Umbilical cord (tissue), 2 donors: ENCODE results near the gene PTPRD. TPM values are rescaled to one million over a fixed set of nuclear protein-coding genes. Genes with fewer than 3 reads are reported as not detected.
A peak's percentile ranks its signal among the peaks of the same experiment; 100 is the strongest.

ENCODE experiments used
- DNase-seq: peaks from one replicate; pipeline ENCODE4 v3.0.0-alpha.2; 2015; ENCODE audit warnings: low spot score
- total RNA-seq: library from RNA; depleted of rRNA; stranded (reverse); fragments of >200 nt; gene quantifications from one replicate; pipeline ENCODE4 v1.2.3, GENCODE V29; 2014; ENCODE audit warnings: low replicate concordance; ENCODE audit not compliant: insufficient read depth

PTPRD gene
- total RNA-seq, 1 donor from 2014 or later: 29.1 TPM

DNA sequence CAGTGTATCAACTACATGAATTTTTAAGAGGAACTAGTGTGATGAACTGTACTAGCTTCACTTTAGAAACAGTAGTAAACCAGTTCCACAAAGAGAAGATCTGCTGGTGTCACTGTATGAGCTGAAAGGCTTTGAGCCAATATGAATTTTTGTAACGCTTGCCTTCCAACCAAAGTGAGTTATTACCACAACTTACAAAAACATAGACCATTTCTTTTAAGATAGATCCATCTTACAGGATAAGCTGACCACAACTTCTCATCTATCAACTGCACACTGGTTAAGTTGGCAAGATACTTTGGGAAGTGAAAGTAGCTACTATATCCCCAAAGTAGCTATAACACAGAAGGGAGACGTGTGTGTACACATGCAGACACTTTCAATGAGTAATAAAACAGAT is 1963.6 kb downstream of the PTPRD start:
- DNase-seq: no peak

DNA sequence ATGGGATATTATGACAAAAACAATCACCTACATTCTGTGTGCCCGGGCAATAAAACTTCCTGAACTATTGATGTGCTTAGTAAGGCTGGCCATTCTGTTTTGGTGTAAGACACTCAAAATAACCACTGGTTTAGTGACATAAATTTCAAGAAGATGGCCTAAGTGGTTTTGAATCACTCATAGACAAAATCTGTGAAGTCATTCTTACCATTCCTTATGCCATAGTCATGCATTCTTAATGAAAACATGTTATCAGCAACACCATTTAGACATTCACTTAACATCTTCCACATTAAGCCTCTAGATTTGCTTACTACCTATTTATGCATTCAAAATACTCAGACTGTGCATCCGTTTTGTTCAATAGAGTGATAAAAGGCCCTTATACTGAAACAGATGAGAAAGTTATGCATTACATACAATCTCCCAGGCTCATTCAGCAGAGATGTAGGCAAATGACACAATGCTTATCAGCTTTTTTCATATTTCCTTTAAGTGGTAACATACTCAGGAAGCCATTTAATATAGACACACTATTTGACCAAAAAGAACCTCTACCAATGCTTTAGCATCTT is 1964.4 kb downstream of the PTPRD start:
- DNase-seq: no peak

DNA sequence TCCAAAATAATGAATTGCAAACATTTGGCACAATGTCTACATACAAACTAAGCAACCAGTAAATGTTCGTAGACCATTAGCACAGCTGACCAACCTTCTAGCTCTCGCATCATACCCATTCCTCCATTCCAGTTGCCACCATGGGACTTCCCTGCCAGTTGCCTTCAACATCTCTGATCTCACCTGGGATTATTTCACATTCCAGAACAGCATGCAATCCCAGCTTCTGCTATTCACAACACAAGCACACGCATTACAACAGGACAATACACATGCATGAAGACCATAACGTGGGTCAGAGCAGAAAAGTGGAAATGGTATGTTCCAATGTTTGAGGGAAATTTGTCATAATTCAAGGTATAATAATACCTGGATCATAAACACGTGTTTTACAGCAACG is 1965.0 kb downstream of the PTPRD start:
- no peak for DNase-seq

DNA sequence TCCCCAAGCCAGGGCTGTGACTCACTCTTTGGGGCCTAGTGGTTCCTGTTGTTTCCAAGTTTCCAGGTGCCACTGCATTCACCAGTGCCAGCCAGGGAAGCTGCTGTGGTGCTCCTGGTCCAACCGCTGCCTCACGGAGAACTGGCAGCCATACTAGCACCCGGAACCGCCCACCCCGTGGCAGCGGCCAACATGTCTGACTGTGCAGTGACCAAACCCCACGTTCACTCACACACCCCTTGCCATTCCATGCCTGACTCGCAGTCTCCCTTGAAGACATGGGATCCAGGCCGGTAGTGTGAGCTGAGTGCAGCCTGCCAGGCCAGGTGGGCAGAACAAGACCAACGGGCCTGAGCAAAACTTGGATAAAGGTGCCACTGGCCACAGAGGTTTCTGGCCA is 1968.2 kb downstream of the PTPRD start:
- DNase-seq: no peak

DNA sequence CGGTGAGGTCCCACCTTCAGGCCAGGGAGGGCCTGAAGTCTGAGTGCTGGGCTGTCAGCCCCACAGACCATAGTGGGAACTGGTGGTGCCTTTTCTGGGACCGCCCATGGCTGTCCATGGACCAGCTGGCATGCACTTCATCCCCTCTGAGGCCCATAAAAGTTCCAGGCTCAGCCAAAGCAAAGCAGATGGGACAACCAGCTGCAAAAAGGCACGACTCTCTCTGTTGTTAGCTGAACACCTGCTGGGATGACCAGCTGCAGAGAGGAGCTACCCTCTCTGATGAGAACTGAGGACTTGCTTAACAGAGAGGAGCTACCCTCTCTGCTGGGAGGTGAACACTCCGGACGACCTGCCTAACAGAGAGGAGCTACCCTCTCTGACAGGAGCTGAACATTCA is 1968.9 kb downstream of the PTPRD start:
- DNase-seq: no peak

DNA sequence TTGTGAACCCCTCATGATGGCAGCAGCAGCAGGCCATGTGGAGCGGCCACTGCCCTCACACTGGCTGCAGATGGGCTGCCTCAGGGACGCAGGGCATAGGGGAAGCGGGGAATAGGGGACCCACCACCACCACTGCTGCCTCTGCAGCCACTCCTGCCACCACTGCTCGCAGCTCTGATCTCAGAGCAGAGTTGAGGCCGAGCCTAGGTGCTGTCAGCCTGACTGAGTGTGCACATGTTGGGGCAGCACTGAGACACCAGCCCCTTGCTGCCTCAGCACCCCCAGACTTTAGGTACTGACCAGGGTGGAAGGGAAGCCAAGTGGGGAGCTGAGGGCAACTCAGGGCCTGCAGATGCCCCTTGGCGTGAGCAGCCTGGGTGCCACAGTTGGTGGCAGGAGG is 1969.3 kb downstream of the PTPRD start:
- DNase-seq: no peak

DNA sequence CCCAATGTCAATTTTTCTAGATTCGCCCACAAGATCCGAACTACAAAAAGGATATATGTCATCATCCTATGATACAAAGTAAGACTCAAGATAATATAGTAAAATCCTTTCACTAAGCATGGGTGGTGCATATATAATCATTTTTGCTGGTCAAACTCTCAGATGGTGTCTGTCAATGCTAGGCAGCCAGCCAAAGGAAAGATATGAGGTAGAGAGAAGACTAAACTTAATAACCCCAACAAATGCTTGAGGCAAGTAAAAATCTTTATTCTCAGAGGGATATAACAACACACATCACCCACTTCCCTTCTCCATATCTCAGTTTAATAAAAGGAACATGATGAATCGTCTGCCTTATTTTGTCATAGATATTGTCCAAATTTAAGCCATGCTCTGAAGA is 1972.0 kb downstream of the PTPRD start:
- DNase-seq: peak; percentile 91

DNA sequence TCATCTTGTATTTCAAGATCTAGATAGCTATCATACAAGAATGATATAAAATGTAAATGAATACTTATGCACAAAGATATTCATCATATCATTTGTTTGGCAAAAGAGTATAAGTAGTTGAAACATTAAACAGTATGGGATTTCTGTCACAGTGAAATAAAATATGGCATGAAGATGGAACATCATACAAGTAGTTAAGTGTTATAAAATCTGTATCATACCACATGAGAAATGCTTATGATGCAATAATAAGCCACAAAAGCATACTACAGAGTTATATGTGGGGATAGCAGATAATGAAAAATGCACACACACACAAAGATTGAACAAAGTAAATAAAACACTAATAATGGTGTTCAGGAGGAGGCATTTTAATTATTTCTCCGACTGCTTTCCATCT is 1975.2 kb downstream of the PTPRD start:
- no peak for DNase-seq

DNA sequence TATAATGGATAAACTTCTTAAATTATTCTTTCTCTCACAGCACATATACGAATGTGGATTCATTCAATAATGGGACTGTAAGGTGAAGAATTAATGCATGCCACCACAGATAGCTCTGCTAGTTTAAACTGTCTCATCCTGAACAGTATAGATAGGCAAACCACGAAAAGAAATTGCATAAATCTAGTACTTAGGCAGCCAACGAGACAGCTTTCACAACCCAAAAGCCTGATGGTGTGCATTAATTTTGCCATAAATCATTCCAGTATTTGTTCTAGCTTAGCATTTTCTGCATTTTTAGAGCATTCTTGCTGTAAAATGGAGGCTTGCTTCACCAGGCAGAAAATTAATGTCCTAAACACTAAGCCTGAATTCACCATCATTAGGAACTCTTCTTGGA is 1979.0 kb downstream of the PTPRD start:
- DNase-seq: peak; percentile 38

DNA sequence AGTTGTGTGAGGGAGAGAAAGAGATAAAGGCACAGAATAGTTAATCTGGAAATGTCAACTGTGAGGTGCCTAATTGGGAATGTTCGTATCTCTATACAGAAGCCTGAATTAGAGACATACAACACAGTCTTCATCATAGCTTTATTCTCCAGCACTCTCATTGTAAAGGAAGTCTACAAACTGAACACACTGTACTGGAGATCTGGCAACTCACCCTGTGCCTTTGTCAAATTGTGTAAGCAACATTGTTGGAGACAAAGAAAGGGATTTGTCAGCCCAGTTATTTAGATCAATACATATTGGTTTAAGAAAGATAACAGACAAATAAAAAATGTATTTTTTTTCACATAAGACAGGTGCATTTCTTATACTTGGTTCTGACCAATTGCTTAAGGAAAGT is 1980.3 kb downstream of the PTPRD start:
- DNase-seq: no peak

DNA sequence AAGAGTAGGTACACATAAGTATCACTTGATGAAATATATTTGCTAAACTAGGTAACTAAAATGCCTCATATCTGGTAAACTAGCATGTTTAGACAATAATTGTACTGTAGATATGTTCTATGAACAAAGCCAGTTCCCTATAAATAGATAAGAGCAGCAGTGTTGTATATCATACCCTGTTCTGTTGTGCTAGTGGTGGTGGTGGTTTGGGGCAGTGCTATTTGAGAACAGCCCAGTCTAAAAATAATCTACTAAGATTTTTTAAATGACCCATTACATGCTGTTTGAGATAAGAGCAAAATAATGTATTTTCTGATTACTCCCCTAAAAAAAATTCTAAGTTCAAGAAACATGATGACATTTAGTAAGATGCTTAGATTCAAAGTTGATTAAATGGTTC is 1984.0 kb downstream of the PTPRD start:
- peak; percentile 43 for DNase-seq

DNA sequence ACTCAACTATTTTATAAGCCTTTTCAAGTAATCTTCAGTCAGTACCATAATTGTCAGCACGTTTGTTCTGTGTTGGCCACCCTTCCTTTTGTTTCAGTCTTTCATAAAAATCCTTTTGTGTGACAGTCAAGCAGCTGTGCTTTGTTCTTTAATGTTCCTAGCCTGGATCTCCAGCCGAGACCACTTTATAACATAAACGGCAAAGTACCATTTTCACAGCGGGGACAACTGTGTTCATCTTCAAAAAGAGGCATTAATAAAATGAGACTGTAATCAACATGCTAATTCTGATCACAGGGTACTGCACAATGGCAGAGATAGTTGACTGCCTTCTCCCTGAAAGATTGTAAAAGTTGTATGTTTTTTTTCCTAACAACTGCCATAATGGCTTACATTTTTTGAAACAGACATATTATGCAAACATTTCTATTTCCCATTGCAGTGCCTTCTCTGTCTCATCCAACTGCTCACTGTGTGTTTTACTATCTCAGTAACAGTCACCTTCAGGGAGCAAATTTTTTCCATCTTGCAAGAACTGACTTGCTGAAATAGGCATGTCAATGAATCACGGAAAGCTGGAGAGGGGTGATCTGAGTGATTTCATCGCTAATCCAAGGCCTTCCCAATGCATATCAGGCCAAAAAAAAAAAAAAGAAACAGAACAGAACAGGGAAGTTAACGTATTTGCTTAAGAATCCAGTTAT is 1984.7 kb downstream of the PTPRD start:
- peak; percentile 90 for DNase-seq

DNA sequence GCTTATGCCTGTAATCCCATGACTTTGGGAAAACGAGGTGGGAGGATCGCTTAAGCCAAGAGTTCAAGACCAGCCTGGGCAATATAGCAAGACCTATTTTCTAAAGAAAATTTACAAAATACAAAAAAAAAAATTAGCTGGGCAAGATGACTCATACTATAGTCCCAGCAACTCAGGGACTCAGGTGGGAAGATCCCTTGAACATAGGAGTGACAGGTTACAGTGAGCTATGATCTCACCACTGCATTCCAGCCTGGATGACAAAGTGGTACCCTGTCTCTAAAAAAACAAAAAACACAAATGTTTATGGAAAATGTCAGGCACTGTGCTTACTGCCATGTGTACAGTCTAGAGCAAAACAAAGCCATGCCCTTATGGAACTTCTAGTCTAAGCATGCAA is 1989.9 kb downstream of the PTPRD start:
- DNase-seq: no peak

DNA sequence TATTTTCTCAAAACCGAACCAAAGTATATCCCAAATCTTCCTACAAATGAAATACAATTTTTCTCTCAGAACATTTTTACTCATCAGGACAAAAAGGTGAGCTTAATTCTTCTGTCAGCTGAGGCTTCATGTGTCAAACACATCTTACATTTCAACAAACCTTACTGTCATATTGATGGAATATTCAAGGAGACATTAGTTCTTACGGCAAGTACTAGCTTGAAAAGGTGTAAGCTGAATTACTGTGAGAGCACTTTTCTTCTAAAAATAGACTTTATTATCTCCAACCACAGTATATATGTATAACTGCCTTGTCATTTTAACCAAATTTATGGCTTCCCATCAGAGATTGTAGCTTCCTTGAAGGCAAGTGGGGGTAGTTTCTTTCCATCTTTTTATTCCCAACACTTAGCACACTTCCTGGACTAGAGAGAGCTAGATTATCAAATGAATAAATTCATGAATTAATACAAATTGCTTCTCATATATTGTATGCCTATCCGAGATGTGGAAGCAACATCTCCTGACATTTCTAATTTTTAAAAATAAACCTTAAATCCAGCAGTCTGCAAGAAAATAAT is 1990.5 kb downstream of the PTPRD start:
- no peak for DNase-seq

DNA sequence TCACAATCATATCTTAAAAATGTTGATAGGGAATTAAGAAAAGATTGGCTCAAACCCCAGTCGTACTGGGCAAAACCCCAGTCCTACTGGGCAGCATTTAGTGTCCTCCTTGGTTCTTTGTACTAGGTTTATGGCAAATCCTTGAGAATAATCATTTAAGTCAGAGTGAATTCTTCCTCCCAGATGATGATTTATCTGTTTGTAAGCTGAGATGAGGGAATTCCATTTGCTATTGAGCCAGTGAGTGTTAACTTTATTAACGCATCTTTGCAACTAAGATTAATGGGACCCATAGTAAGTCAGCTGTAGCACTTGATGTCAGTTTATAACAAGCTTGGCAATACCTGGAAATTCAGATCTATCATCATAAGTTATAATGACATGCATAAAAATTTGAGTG is 1991.4 kb downstream of the PTPRD start:
- DNase-seq: peak; percentile 70

DNA sequence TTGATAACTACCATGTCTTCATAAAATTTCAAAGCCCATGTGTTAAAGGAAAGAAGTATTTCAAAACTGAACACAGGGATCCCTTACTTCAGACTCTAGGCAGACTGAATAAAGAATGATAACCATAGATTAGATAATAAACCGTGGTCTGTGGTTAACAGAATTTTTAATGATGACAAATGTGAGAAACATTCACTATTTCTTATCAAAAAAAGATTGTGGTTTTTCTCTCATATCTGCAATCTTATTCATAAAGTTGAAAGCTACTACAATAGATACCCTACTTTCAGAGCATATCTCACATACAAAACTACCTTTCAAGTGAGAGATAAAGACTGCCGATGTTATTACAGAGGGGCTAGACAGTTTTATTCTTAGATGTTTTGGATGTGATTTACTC is 1996.4 kb downstream of the PTPRD start:
- peak; percentile 36 for DNase-seq

DNA sequence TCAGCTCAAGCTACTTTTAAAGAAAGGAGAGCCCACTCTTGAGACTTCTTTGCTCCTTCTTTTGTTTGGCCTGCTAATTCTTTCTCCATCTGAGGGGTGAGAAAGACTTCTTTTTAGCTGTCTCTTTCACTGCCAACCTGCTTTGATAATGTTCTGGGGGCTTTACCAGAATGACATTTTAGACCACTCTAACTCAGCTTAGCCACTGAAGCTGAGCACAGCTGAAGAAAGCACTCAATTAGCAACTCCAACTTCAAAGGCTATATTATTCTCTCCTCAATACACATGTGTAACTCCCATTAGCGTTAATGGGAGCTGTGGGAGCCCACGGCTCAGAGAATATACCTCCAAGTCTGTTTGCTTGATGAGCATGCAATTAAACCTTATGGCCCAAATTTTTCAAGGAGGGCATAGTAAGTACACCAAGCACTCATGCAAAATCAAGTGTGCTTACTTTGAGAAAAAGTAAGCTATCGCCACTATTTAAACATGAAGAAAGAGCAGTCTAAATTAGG is 1997.8 kb downstream of the PTPRD start:
- no peak for DNase-seq

DNA sequence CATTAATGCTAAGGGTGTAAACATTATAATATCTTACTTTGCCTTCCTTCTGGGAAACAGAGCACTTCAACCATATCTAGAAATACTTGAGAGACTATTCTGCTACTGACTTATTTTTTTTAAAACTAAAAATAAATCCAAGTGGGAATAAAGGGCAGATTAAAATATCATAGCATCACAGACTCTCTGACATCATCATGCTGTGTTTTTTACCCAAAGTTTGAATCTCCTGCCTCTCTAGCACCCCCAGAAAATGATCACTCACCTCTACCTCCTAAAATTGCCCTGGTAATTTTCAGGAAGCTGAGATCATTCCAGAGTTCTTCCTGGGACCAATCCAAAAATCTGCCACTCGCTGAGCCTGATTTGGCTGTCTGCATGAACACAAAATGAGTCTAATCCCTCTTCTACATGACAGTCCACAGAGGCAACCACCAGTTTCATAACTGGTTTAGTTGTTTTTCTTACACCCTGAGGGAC is 1999.4 kb downstream of the PTPRD start:
- peak; percentile 59 for DNase-seq

DNA sequence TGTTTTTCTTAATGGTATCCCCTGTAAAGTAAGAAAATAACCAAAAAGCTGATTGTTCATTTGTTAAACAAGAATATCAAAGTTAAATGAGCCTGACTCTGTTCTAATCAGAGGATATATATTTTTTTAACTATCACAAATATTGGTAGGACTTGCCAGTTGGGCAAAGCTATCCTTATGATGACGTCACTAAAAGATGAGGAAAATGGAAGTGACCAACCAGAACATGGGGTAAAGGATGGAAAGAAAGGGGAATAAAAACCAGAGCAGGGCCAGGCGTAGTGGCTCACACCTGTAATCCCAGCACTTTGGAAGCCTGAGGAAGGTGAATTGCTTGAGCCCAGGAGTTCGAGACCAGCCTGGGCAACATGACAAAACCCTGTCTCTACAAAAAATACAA is 2001.6 kb downstream of the PTPRD start:
- no peak for DNase-seq

DNA sequence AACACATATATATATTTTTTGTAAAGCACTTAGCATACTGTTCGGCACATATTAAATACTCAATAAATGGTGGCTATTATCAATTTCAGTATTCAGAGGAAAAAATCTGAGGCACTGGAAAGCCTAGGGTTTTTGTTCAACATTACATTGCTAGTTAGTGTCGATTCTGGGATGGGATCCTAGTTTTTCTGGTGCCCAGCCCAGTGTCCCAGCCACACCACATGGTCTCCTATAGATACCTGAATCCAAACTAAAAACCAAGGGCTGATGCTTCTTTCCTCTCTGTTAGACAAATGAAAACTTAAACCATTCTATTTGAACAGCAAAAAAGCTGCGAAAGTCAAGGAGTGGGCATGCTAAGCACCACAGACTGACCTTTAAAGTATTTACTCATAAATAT is 2002.5 kb downstream of the PTPRD start:
- no peak for DNase-seq

DNA sequence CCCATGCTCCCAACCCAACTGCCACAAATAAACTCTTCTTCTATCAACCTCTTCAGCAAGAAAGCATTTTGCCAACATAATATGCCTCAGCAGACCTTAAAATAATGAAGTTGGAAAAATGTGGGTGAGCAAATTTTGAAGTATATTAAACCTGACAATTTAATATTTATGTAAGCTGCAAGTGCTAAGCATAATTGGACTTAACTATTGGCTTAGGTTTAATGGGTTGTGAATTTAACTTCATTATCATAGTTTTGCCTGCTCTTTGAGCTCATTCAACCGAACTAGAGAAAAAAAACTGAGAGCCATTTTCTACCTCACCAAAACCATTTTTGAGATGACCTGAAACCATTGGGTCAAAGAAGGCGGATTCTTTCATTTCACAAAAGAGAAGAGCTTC is 2007.7 kb downstream of the PTPRD start:
- no peak for DNase-seq

DNA sequence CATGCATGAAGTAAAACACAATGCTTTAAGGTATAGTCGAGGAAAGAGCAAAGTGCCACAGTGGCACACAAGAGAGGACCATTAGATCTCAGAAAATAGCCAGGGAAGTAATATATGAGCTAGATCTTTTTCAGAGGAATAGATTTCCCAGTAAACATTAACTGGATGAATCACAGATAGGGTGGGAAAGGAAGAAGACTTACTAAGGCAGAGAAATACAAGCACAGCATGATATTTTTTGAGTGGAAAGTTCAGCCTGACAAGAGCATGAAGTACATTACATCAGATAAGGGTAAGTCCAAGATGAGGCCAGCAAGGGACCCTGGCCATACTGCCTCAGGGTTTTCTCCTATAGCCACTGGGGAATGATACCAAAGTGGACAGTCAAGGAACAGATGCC is 2008.6 kb downstream of the PTPRD start:
- DNase-seq: no peak
